Activated CD4-positive, alpha-beta T cell treated with anti-CD3 and anti-CD28 coated beads, Interleukin-2, amount 50 U/mL, for 1 hour (primary cell): ENCODE results near the gene GNAI3.
A peak's percentile ranks its signal among the peaks of the same experiment; 100 is the strongest.

Experiments used
- DNase-seq: peaks from one replicate; pipeline ENCODE4 v3.0.0-alpha.2; 2020

GNAI3 gene

GRCh38 chr1:109546311-109547109 is 1.9 kb upstream of the GNAI3 start:
- peak; percentile 90 for DNase-seq

- DNase-seq = no peak
These were observed 723 bp upstream of the GNAI3 start for GRCh38 chr1:109547463-109548320.

- DNase-seq = no peak
These were observed 8.1 kb downstream of the GNAI3 start for GRCh38 chr1:109556563-109556962.

GRCh38 chr1:109557520-109557919 is 9.1 kb downstream of the GNAI3 start:
- DNase-seq = no peak

GRCh38 chr1:109559995-109560394 is 11.6 kb downstream of the GNAI3 start:
- DNase-seq = no peak

GRCh38 chr1:109564194-109564878 is 15.9 kb downstream of the GNAI3 start:
- DNase-seq = no peak

- no peak for DNase-seq
These were observed 16.8 kb downstream of the GNAI3 start for GRCh38 chr1:109565241-109565640.

- no peak for DNase-seq
These were observed 18.6 kb downstream of the GNAI3 start for GRCh38 chr1:109566982-109567381.

GRCh38 chr1:109567877-109568672 is 19.7 kb downstream of the GNAI3 start:
- no peak for DNase-seq

GRCh38 chr1:109569323-109569722 is 20.9 kb downstream of the GNAI3 start:
- DNase-seq = no peak

GRCh38 chr1:109570414-109570813 is 22.0 kb downstream of the GNAI3 start:
- no peak for DNase-seq

- DNase-seq = no peak
These were observed 25.4 kb downstream of the GNAI3 start for GRCh38 chr1:109573785-109574184.

GRCh38 chr1:109578947-109579443 is 30.6 kb downstream of the GNAI3 start:
- DNase-seq = no peak

GRCh38 chr1:109579491-109579890 is 31.1 kb downstream of the GNAI3 start:
- no peak for DNase-seq

GRCh38 chr1:109582021-109582420 is 33.6 kb downstream of the GNAI3 start:
- no peak for DNase-seq

- DNase-seq = no peak
These were observed 36.4 kb downstream of the GNAI3 start for GRCh38 chr1:109584766-109585165.

GRCh38 chr1:109586055-109586454 is 37.6 kb downstream of the GNAI3 start:
- DNase-seq = no peak

- no peak for DNase-seq
These were observed 40.8 kb downstream of the GNAI3 start for GRCh38 chr1:109589177-109589576.

- no peak for DNase-seq
These were observed 41.3 kb downstream of the GNAI3 start for GRCh38 chr1:109589679-109590078.

- no peak for DNase-seq
These were observed 44.5 kb downstream of the GNAI3 start for GRCh38 chr1:109592916-109593315.

GRCh38 chr1:109595531-109595930 is 47.1 kb downstream of the GNAI3 start:
- DNase-seq = no peak

GRCh38 chr1:109598156-109598555 is 49.7 kb downstream of the GNAI3 start:
- DNase-seq = no peak
